Ascending aorta (tissue), 2 donors: ENCODE measurements around the gene GAP43. TPM values are rescaled to one million over a fixed set of nuclear protein-coding genes. Genes with fewer than 3 reads are reported as not detected.
"Not testable (repeated sequence)": the region's sequence is repeated elsewhere in the genome, so short reads cannot be mapped to it uniquely, and the experiment has no call there.

Source experiments
- DNase-seq, 2 donors: peaks; one replicate each; pipeline ENCODE4 v3.0.0-alpha.2; 2019; ENCODE audit warnings: low spot score in 2 of 2
- H3K27ac ChIP-seq, 2 donors: fragments of 200-600 bp; sonication (generic); one replicate each; pipeline ENCODE4 v1.5.1; 2016 to 2017; ENCODE audit warnings: mild to moderate bottlenecking in 1 of 2
- H3K27me3 ChIP-seq: fragments of 200-600 bp; sonication (generic); one replicate; pipeline ENCODE4 v1.5.1; 2017
- H3K36me3 ChIP-seq, 2 donors: fragments of 200-600 bp; sonication (generic); one replicate each; pipeline ENCODE4 v1.5.1; 2016
- H3K4me1 ChIP-seq, 2 donors: fragments of 200-600 bp; sonication (generic); one replicate each; pipeline ENCODE4 v1.5.1; 2016 to 2017; ENCODE audit warnings: mild to moderate bottlenecking in 1 of 2
- H3K4me3 ChIP-seq, 2 donors: fragments of 200-600 bp; sonication (generic); one replicate each; pipeline ENCODE4 v1.5.1; 2016 to 2017; ENCODE audit warnings: mild to moderate bottlenecking in 1 of 2
- H3K9me3 ChIP-seq, 2 donors: fragments of 200-600 bp; sonication (generic); one replicate each; pipeline ENCODE4 v1.5.1; 2016
- intact Hi-C: fragments of 100-400 bp; cut with DNase I; formaldehyde crosslinking; loops from one replicate; pipeline ENCODE4 v1.15.1; 2023
- total RNA-seq: library from RNA; depleted of rRNA; stranded (reverse); fragments of >200 nt; gene quantifications from one replicate; pipeline ENCODE4 v1.1.0, GENCODE V29; 2016
- TF ChIP-seq, protein P1 (sequence below), 3 experiments: fragments of 200-600 bp in 2 of 3; fragments of 450-650 bp in 1 of 3; sonication (generic) in 2 of 3; IDR thresholded peaks; one replicate each; pipeline ENCODE4 v1.5.1; 2016 to 2019; ENCODE audit warnings: antibody characterized with exemption in 3 of 3, mild to moderate bottlenecking in 1 of 3, moderate library complexity in 1 of 3

GAP43 gene
- total RNA-seq, 1 donor from 2014 or later: 0.21 TPM

DNA sequence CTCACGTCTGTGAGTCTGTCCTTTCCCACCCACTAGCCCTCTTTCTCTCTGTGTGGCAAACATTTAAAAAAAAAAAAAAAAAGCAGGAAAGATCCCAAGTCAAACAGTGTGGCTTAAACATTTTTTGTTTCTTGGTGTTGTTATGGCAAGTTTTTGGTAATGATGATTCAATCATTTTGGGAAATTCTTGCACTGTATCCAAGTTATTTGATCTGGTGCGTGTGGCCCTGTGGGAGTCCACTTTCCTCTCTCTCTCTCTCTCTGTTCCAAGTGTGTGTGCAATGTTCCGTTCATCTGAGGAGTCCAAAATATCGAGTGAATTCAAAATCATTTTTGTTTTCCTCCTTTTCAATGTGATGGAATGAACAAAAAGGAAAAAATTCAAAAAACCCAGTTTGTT lies 97.7 kb downstream of the GAP43 start:
- Histone ChIP-seq H3K4me3 (no peak overlapping the region), H3K4me1 (no peaks in the 10 kb centered on the region), H3K27ac (no peak overlapping the region), H3K36me3 (no peaks in the 10 kb centered on the region), H3K27me3 (no peaks in the 10 kb centered on the region), H3K9me3 (no peaks in the 10 kb centered on the region)
- no peak for DNase-seq
- intact Hi-C loops: no loop called here
- TF ChIP-seq, protein P1, sequence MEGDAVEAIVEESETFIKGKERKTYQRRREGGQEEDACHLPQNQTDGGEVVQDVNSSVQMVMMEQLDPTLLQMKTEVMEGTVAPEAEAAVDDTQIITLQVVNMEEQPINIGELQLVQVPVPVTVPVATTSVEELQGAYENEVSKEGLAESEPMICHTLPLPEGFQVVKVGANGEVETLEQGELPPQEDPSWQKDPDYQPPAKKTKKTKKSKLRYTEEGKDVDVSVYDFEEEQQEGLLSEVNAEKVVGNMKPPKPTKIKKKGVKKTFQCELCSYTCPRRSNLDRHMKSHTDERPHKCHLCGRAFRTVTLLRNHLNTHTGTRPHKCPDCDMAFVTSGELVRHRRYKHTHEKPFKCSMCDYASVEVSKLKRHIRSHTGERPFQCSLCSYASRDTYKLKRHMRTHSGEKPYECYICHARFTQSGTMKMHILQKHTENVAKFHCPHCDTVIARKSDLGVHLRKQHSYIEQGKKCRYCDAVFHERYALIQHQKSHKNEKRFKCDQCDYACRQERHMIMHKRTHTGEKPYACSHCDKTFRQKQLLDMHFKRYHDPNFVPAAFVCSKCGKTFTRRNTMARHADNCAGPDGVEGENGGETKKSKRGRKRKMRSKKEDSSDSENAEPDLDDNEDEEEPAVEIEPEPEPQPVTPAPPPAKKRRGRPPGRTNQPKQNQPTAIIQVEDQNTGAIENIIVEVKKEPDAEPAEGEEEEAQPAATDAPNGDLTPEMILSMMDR (IDR thresholded peaks at IDR 0.05): no peak

DNA sequence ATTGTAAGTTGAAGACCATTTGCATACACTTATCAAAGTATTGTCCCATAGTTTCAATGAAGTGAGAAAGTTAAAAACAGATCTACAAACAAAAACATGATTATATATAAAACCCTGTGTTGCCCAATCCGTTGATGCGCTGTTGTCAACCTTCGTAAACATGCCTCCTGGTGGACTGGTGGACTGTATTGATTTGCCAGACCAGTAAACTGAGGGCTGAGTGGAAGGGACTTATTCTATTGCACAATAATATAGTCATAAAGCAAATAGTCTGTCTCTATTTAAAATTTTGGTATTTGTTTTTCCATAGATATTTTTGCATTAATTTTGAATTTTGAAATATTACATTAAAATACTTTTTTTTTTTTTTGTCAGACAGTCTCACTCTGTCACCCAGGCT lies 102.5 kb downstream of the GAP43 start:
- Histone ChIP-seq H3K9me3 (no peaks in the 10 kb centered on the region), H3K27ac (no peak overlapping the region), H3K4me1 (no peaks in the 10 kb centered on the region), H3K27me3 (no peaks in the 10 kb centered on the region), H3K36me3 (no peaks in the 10 kb centered on the region), H3K4me3 (no peak overlapping the region)
- DNase-seq: no peak
- TF ChIP-seq, protein P1 (IDR thresholded peaks at IDR 0.05): no peak
- intact Hi-C loops: no loop called here

DNA sequence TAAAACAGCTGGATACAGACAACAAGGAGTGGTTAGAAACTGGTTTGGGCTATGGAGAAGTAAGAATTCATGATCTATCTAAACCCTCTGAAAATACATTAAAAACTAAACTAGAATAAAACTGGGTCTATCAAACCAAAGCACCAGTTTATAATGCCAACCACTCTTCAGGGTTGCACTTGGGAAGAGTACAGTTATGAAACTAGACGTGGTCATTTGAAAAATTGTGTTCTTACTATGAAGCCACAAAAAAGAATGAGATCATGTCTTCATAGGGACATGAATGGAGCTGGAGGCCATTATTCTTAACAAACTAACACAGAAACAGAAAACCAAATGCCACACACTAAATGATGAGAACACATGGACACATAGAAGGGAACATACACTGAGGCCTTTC lies 103.8 kb downstream of the GAP43 start:
- intact Hi-C loops: no loop called here
- no peaks in the 10 kb centered on the region for H3K9me3 ChIP-seq
- H3K27me3 ChIP-seq: no peaks in the 10 kb centered on the region
- TF ChIP-seq, protein P1 (IDR thresholded peaks at IDR 0.05): no peak
- H3K27ac ChIP-seq: no peak overlapping the region
- H3K4me1 ChIP-seq: no peaks in the 10 kb centered on the region
- H3K4me3 ChIP-seq: no peak overlapping the region
- H3K36me3 ChIP-seq: no peaks in the 10 kb centered on the region
- no peak for DNase-seq

DNA sequence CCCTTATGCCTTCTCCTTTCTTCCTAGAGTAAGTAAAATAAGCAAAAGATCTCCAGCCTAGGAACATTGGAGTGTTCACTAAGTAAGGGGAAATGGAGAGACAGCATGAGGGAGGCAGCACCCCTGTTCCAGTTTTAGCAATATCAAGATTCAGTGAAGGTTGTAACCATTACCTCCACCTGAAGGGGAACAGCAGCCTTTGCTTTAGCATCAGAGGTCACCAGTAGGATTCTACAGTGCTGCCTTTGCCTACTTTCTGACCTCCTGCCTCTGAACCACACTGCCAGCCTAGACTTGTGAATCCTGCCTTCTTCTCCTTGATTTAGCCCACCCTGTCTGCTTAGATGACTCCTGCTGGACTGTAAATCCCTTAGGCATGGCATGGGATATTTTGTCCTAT lies 104.7 kb downstream of the GAP43 start:
- H3K4me3 ChIP-seq: no peak overlapping the region
- intact Hi-C loops: no loop called here
- TF ChIP-seq, protein P1 (IDR thresholded peaks at IDR 0.05): no peak

DNA sequence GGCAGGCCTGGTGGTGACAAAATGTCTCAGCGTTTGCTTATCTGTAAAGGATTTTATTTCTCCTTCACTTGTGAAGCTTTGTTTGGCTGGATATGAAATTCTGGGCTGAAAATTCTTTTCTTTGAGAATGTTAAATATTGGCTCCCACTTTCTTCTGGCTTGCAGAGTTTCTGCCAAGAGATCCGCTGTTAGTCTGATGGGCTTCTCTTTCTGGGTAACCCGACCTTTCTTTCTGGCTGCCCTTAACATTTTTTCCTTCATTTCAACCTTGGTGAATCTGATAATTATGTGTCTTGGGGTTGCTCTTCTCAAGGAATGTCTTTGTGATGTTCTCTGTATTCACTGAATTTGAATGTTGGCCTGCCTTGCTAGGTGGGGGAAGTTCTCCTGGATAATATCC lies 113.0 kb downstream of the GAP43 start:
- H3K4me1 ChIP-seq, H3K27me3 ChIP-seq, H3K9me3 ChIP-seq, H3K4me3 ChIP-seq, H3K36me3 ChIP-seq, DNase-seq, intact Hi-C loops, H3K27ac ChIP-seq: not testable (repeated sequence)

More for the DNA sequence above, 104.7 kb downstream of the GAP43 start:
- no peak for DNase-seq
- H3K27me3 ChIP-seq: no peaks in the 10 kb centered on the region
- H3K36me3 ChIP-seq: no peaks in the 10 kb centered on the region
- H3K27ac ChIP-seq: no peak overlapping the region
- no peaks in the 10 kb centered on the region for H3K4me1 ChIP-seq
- H3K9me3 ChIP-seq: no peaks in the 10 kb centered on the region

DNA sequence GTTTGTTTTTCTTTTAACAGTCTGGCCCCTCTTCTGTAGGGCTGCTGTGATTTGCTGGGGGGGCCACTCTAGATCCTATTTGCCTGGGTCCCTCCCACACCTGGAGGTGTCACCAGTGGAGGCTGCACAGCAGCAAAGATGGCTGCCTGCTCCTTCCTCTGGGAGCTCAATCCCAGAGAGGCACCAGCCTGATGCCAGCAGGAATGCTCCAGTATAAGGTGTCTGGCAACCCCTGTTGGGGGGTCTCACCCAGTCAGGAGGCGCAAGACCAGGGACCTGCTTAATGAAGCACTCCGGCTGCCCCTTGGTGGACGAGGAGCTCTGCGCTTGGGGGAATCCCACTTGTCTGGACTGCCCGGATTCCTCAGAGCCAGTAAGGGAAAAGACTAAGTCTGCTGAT lies 118.3 kb downstream of the GAP43 start:
- no peaks in the 10 kb centered on the region for H3K27me3 ChIP-seq
- no peak overlapping the region for H3K27ac ChIP-seq
- no peaks in the 10 kb centered on the region for H3K4me1 ChIP-seq
- DNase-seq: no peak
- H3K36me3 ChIP-seq: no peaks in the 10 kb centered on the region
- H3K9me3 ChIP-seq: peaks cover 5 to 7% of the 10 kb centered on the region in 2 donors
- TF ChIP-seq, protein P1 (IDR thresholded peaks at IDR 0.05): no peak
- no peak overlapping the region for H3K4me3 ChIP-seq
- intact Hi-C loops: no loop called here

DNA sequence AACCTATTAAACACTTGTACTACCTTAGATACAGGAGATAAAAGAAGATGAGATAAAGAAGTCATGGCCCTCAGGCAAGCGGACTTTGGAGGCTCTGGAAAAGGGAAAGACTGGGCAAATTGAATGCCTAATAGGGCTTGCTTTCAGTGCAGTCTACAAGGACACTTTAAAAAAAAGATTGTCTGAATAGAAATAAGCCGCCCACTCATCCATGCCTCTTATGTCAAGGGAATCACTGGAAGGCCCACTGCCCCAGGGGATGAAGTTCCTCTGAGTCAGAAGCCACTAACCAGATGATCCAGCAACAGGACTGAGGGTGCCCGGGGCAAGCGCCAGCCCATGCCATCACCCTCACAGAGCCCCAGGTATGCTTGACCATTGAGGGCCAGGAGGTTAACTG lies 121.2 kb downstream of the GAP43 start:
- H3K9me3 ChIP-seq, H3K27me3 ChIP-seq, H3K36me3 ChIP-seq, H3K27ac ChIP-seq, H3K4me1 ChIP-seq, H3K4me3 ChIP-seq, intact Hi-C loops, DNase-seq: not testable (repeated sequence)

DNA sequence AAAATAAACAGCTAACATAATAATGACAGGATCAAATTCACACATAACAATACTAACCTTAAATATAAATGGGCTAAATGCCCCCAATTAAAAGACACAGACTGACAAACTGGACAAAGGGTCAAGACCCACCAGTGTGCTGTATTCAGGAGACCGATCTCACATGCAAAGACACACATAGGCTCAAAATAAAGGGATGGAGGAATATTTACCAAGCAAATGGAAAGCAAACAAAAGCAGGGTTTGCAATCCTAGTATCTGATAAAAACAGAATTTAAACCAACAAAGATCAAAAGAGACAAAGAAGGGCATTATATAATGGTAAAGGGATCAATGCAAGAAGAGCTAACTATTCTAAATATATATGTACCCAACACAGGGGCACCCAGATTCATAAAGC lies 129.7 kb downstream of the GAP43 start:
- H3K9me3 ChIP-seq, H3K27me3 ChIP-seq, DNase-seq, H3K4me3 ChIP-seq, H3K27ac ChIP-seq, intact Hi-C loops, H3K4me1 ChIP-seq, H3K36me3 ChIP-seq: not testable (repeated sequence)
